ENCODE results near the gene VPS33A.

Gene VPS33A

DNA sequence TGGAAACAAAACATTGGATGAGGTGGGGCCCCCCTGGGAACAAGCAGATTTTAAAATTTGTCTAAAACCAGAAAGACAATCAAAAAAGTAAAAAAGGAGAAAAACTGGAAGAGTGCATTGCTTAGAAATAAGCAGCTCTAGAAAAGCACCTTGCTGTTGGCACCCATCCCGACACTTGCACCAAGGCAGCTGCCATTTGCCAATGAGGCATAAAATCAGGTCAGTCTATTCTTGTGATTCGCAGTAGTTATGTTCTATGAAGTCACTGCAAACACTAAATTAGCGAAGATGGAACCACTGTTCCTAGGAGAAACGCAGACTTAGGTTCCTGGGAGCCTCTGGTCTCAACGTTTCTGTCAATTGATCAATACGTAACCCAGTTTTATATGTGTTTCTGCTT lies 16.2 kb downstream of the VPS33A start:
- DNase-seq: no peak

DNA sequence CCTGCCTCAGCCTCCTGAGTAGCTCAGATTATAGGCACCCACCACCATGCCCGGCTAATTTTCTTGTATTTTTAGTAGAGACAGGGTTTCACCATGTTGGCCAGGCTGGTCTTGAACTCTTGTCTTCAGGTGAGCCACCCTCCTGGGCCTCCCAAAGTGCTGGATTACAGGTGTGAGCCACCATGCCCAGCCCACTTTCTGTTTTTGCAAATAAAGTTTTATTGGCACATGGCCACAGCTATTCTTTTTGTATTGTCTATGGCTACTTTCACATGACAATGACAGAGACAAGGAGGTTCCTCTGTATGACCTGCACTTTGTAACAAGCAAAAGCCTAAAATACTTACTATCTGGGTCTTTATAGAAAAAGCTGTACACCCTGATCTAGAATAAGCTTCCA lies 20.7 kb downstream of the VPS33A start:
- no peak for DNase-seq

DNA sequence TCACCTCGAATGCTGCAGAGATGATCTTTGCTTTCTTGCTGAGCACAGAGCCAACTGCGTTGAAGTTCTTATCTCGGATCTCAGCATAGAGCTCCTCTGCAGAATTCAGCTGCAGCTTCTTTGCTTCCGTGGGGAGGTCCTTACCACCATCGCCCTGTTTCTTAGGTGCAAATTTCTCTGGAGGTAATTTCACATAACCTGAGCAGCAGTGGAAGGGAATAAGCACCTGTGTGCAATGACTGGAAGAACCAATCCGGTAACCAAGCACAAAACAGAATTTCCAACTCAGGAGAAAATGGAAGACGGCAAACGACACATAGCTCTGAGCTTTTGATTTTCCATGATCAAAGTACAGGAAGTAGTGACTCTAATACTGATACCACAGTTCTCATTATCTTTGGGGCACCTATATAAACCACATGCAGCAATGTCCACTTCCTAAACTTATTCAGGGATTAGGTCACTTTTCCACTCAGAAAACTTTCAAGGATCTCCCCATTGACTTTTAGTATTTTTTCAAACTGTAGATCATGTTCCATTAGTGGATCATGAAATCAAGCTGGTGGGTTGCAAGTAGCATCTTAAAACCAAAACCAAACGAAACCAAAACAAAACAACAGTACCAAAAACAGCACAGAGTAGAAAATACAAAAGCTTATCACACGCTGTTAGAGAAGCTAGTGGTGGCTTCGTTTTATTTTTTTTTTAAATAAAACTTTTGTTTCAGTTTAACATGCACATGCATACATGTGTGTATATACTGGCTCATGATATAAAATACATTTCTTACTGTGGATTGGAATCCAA lies 21.5 kb downstream of the VPS33A start:
- no peak for DNase-seq

DNA sequence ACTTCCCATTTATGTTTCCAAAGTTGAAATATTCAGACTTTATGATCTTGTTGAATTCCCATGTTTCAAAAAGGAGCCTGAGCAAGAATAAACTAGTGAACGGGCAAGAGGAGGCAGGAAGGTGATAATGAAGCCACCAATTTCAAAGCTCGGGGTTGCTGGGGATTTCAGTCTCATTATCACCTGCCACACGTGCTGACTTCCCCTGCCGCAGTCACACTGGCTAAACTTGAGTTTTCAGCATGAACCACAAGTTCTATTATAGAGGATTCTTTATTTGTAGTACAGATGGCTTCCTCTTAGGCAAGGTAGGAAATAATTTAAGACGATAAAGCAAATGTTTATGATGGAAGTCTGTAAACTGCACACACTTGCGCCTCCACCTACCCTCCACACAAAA lies 22.3 kb downstream of the VPS33A start:
- no peak for DNase-seq

DNA sequence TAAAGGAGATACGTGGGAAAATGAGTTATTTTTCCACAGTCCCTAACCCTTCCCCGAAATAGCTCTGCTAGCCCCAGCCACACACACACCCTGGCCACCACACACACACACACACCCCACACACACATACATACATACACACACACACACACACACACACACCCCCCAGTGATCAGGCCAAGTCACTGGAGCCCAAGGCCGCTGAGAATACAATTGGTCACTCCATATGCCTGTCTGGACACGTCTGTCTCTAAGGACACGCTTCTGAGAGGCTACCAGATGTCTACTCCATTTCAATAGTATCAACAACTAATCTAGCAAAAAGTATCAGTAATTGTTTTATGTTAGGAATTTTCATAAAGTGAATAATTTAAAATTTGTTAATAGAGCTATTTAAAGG lies 27.4 kb downstream of the VPS33A start:
- DNase-seq: no peak

DNA sequence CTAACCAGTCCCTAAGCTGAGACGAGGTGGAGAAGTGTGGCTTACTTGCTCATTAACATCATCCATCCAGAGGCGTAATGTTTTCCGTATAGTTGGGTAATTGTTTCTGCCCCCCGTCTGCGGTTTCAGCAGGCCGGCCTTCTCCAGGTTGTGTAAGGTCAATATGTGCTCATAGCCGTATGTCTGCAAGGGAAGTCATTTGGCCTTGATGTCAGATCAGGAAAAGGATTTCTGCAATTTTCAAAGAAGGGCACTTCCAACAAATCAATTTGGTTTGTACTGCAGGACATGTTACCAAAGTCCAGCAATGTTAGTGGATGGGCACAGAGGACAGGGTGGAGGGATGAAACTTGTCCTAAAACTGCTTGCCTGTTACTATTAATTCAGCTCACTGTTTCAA lies 30.6 kb downstream of the VPS33A start:
- DNase-seq: no peak

DNA sequence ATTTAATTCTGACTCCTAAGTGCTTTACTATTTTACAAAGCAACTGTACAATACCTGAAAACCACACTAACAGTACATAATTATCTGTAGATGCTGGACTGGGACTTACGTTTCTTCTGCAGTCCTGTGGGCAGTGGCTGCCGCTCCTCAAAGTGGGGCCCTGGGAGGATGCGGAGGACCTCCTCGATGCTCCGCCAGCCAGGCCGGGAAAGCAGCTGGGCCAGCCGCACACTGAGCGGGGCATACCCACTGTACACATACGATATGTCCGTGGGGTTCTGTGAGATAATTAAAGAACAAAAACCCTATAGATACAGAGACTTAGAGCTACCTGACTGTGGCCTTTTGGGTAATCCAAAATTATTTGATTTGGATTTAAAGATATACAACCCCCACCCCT lies 33.6 kb downstream of the VPS33A start:
- DNase-seq: no peak

DNA sequence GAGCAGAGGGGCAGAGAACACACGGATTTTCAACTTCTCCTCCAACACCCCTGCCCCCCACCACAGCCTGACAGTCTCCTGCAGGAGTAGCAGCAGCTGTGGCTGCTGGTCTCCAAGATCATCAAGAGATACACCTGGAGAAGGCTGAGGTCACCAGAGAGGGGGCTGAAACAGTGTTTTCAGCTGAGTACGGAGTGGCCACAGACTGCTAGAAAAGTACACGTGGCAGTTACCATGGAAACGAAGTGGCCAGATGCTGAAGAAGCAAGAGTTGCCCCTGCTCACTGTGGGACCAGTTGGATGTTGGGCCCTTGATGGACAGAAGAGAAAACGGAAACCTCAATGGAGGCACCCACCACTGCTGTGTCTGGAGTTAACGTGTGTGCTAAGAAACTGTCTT lies 35.5 kb downstream of the VPS33A start:
- no peak for DNase-seq

DNA sequence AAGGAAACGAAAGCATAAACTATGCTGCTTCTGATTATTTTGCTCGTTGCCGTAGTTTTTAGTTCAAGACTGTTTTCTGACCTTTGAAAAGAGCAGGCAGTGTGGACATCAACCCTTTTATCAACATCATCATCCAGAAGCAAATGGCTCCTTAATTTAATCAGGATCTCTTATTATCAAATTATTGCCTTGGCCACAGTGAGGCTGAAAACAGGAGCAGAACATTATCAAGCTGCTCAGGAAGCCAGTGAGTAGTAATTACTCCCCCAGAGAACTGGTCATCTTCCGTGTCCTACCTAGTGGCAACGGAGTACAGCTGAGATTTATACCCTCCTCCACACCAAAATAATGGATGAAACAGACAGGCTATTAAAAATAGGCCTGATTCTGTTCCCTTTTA lies 38.2 kb downstream of the VPS33A start:
- DNase-seq: no peak

DNA sequence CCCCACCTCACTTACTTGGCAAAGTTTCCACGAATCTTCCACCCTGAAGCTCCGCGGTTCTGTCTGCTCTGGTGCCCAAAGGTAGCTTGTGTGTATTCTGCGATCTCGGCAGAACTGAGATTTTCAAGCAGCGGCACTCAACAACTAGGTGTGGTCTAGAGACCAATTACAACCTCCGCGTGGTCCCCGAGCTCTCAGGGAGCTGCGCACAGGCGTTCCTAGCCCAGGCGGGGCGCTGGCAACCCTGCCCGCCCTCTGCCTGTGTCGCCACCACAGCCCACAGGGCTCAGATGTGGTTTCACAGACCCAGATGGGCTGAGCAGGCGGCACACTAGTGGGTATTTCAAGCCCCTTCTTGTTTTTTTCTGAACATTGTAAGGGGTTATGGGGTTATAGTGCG lies 39.0 kb downstream of the VPS33A start:
- no peak for DNase-seq

DNA sequence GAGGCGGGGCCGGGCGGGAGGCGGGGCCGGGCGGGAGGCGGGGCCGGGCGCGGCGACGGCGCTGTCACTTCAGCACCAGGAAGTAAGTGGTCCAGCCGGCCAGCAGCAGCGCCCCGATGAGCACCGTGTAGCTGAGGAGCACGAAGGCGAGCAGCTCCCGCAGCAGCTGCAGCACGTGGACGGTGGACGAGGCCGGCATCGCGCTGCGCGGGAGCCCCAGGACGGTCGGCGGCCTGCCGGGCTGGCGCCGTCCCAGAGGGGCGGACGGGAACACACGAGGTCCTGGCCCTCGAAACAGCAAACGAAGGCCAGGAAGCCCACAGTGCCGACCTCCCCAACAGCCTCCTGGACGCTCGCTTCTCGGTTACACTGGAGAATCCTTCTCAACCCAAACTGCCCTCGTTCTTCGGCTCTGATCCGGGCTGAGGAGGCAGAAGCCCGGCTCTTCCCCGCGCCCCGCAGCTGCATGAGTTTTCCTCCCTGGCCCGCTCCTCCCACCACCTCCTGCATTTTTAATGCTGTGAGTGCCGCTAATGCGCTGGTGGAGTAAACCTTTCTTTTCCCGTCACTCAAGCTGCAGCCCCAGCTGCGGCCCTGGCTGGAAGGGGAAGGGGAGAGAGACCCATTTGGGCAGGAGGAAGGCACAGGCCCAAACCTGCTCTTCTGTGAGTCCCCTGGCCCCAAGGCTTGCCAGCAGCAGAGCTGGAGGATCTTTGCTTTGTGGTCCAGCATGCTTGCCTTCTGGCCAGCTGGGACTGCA lies 39.7 kb downstream of the VPS33A start:
- DNase-seq: no peak

DNA sequence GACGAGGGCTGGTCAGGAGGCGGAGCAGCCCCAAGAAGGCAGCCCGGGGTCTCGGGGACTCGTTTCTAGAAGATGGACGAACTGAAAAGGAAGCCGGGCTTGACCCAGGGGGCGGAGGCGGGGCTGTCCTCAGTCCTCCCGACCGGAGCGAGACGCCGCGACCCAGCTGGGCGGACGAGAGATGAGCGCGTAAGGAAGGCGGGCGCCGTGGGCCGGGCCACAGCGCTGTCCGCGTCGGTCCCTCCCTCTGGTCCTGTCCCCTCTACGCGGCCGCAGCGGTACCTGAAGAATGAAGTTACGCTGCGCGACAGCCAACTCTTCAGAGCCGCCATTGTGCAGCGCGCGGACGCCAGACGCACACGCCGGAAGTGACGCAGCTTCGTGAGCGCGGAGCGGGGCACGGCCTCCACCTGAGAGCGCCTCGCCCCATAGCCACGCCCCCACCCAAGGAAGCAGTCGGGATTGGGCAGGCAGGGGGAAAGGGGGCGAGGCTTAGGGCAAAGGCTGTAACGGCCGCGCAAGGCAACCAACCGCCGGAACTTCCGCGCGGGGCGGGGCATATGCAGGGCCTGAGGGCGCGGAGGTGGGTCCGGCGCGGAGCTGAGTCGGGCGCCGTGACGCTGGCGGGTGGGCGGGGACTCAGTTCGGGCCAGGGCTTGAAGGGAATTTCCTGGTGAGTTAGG lies 40.5 kb downstream of the VPS33A start, which contains the start of gene DIABLO:
Gene DIABLO (minus strand): TSS at position 370 of the 683 bp plus-strand sequence. CDS start 38 bp downstream, at position 332.
- peak; percentile 99 to 100 for DNase-seq

DNA sequence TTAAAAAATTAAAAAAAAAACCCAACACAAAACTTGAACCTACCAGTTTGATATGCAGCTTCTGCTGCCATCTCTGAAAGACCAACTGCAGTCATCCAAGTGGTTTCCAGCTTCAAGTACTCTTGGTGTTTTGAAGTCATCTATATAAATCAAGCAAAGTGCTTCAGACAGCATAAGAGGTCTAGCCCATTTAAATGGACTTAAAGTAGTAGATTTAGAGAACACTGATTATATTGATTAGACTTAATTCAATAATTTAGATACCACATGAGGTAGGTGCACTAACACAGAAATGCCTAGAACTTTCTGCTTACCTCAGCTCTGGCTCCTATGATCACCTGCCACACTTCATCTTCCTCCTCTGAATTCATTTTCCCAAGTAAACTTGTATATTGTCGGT lies 49.8 kb downstream of the VPS33A start:
- DNase-seq: no peak

DNA sequence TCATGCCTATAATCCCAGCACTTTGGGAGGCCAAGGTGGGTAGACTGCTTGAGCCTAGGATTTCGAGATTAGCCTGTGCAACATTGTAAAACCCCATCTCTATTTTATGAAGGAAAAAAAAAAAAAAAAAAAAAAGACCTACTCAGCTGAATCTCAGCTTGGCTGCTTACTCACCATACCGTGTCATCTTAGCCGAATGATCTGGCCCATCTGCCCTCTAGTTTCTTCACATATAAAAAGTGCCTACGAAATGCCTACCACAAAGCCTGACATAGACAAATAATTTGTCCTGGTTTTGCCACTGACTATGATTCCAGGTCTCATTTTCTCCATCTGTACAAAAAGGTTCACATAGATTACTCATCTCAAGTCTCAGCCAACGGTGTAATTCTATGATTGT lies 50.5 kb downstream of the VPS33A start:
- no peak for DNase-seq

DNA sequence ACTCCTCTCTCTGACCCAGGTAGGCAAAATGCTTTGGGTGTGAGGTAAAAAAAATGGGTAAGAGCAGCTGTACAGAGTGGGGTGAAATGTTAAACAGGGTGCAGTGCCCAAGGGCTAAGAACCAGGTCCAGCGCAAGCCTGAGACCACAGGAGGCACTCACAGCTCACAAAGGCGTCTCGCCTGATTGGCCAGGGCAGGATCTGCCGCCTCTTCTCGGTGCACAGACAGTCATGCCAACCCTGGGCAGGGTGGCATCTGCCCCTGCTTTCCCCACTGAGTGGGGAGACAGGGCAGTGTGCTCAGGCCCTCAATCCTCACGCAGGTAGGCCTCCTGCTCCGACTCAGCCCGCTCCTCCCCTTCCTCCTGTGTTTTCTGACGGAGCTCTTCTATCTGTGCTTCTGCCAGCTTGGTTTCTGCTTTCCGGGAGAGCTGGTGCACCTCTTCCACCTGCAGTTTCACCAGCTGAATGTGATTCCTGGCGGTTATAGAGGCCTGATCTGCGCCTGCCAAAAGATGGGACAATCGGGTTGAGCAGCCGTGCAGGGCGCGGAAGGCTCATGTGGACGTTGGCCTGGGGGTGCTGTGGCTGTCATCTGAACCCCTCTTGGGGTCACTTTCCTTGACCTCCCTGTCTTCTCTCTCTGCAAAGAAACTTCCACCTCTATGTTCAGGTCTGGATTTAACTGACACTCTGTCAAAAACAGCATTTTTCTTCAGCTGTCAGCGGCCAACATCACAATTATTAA lies 58.0 kb downstream of the VPS33A start:
- no peak for DNase-seq

DNA sequence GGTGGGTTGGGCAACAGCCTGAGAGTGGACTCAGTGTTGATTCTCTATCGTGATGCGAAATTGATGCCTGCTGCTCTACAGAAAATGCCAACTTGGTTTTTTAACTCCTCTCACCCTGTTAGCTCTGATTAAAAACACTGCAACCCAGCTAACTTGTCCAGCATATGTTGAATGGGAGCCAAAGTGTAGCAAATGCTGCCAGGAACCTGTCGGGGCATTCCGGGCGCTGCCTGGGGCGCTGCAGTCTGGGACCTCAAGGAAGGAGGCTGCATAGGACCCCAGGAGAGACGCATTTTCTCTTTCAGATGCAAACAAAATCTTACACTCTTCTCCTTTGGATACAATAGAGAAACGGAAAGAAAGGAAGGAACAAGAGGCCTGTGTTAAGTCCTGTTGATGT lies 58.9 kb downstream of the VPS33A start:
- no peak for DNase-seq

DNA sequence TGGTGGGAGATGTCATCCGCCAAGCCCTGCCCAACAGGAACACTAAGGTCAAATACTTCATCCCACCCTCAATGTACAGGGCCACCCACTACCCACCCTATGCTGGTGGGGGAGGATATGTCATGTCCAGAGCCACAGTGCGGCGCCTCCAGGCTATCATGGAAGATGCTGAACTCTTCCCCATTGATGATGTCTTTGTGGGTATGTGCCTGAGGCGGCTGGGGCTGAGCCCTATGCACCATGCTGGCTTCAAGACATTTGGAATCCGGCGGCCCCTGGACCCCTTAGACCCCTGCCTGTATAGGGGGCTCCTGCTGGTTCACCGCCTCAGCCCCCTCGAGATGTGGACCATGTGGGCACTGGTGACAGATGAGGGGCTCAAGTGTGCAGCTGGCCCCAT lies 59.3 kb downstream of the VPS33A start:
- no peak for DNase-seq

DNA sequence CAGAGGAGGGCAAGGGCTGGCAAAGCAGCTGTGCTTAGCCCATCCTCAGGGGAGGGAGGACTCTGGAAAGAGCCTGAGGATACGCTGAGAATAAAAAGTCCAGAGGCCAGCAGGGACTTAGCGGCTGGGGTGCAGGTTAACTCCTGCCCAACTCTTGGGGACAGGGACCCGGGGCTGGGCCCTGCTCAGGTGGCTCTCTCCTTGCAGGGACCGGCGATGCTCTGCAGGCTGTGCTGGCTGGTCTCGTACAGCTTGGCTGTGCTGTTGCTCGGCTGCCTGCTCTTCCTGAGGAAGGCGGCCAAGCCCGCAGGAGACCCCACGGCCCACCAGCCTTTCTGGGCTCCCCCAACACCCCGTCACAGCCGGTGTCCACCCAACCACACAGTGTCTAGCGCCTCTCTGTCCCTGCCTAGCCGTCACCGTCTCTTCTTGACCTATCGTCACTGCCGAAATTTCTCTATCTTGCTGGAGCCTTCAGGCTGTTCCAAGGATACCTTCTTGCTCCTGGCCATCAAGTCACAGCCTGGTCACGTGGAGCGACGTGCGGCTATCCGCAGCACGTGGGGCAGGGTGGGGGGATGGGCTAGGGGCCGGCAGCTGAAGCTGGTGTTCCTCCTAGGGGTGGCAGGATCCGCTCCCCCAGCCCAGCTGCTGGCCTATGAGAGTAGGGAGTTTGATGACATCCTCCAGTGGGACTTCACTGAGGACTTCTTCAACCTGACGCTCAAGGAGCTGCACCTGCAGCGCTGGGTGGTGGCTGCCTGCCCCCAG lies 60.0 kb downstream of the VPS33A start:
- DNase-seq: no peak

DNA sequence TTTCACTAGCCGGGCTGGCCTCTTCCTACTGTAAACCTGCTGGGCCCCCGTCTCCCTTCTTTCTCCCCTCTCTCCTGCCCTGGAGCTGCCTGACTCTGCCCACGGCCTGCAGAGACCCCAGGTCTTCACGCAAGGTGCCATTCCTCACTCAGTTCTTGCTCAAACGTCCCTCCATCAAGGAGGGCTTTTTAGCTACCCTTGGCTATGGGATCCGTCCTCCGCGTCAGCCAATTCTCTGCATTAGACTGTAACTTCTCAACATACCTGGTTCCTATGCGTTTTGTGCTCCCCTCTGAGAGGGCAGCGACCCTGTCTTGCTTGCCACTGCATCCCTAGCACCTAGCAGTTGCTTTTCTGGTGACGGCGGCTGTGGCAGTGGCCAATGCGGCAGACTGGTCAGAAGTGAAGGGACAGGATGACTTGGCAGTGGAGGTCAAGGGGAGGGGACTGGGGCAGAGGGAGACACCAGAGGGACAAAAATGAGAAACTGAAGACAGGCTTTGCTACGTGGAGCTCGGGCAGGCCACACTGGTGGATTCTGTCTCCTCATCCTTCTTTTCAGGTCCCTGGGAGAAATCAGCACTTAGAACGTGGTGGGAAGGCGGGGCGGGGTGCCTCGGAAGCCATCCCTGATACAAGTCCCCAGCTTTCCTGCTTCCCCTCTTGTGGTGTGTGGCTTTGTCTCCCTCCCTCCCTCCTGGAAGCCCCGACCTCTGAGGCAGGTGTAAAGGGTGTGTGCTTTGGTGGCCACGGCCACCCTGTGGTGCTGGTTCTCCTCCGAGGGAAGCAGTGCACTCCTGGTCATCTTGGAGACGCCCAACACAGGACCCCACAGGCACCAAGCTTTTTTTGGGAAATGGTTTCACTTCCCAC lies 61.0 kb downstream of the VPS33A start:
- DNase-seq: no peak

DNA sequence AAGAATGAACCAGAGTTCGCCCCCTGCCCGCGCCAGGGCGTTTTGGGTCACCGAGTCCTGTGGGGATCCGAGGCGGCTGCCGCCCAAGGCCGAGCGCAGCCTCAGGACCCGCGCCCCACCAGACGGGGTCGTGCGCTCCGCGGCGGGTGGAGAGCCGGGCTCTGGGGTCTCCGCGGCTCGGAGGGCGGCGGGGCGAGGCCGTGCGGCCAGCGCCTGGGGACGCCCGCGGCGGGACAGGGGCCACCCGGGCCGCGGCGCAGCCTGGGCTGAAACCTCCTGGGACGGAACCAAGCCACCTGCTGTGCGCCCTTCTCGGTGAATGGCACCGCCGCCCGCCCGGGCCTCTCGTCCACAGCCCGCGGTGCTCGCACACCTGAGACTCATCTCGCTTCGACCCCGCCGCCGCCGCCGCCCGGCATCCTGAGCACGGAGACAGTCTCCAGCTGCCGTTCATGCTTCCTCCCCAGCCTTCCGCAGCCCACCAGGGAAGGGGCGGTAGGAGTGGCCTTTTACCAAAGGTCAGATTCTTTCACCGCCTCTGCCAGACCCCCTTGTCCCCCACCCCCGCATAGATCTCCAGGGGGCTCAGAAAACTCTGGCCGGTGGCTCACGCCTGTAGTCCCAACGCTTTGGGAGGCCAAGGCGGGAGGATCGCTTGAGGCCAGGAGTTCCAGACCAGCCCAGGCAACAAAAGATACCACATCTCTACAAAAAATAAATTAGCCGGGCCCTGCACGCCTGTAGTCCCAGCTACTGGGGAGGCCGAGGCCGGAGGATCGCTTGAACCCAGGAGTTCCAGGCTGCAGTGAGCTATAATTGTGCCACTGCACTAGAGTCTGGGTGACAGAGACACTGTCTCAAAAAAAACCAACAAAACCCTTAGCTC lies 61.9 kb downstream of the VPS33A start:
- no peak for DNase-seq
